Upper lobe of left lung (tissue), 4 donors: ENCODE results near the gene RHBDL1.

Experiments
- CTCF ChIP-seq, 6 experiments: fragments of 450-650 bp in 4 of 6; fragments of 200-600 bp in 2 of 6; sonication (generic) in 2 of 6; IDR thresholded peaks; one replicate each; pipeline ENCODE4 v1.5.1; 2016 to 2019; ENCODE audit warnings: antibody characterized with exemption in 6 of 6
- EP300 ChIP-seq, 4 donors: sonication (generic); formaldehyde crosslinking; IDR thresholded peaks; one replicate each; pipeline ENCODE4 v1.5.1; 2017; ENCODE audit warnings: antibody characterized with exemption in 4 of 4, control low read depth in 2 of 4
- POLR2A ChIP-seq, 4 donors: fragments of 450-650 bp; IDR thresholded peaks; one replicate each; pipeline ENCODE4 v1.5.1; 2016 to 2017; ENCODE audit warnings: antibody characterized with exemption in 4 of 4, mild to moderate bottlenecking in 2 of 4

GRCh38 chr16:671353-672131 is 3.9 kb upstream of the RHBDL1 start:
- TF ChIP-seq CTCF (IDR thresholded peaks at IDR 0.05), result no peak
- no peak for TF ChIP-seq POLR2A (IDR thresholded peaks at IDR 0.05)
- no peak for TF ChIP-seq EP300 (IDR thresholded peaks at IDR 0.05)
